ENCODE measurements around the gene RGPD8. TPM values are rescaled to one million over a fixed set of nuclear protein-coding genes. Genes with fewer than 3 reads are reported as not detected.
"Not testable (repeated sequence)": the region's sequence is repeated elsewhere in the genome, so short reads cannot be mapped to it uniquely, and the experiment has no call there.

Gene RGPD8
- polyA plus RNA-seq, 1 donor: 4.7 TPM

- DNase-seq: not testable (repeated sequence)
These were observed 2.4 kb upstream of the RGPD8 start for GRCh38 chr2:112435716-112436431.

- not testable (repeated sequence) for DNase-seq
These were observed 1.7 kb upstream of the RGPD8 start for GRCh38 chr2:112434890-112435715.

GRCh38 chr2:112433932-112434730, 686 bp upstream of the RGPD8 start:
- DNase-seq: no peak

GRCh38 chr2:112432735-112433479, 538 bp downstream of the RGPD8 start:
- DNase-seq: not testable (repeated sequence)

GRCh38 chr2:112432390-112432734, 1.1 kb downstream of the RGPD8 start:
- DNase-seq: not testable (repeated sequence)

- not testable (repeated sequence) for DNase-seq
These were observed 1.7 kb downstream of the RGPD8 start for GRCh38 chr2:112431587-112432295.

- DNase-seq: not testable (repeated sequence)
These were observed 8.9 kb downstream of the RGPD8 start for GRCh38 chr2:112424553-112424952.

- DNase-seq: not testable (repeated sequence)
These were observed 16.6 kb downstream of the RGPD8 start for GRCh38 chr2:112416860-112417259.

GRCh38 chr2:112360055-112360454, 73.4 kb downstream of the RGPD8 start:
- not testable (repeated sequence) for DNase-seq

- not testable (repeated sequence) for DNase-seq
These were observed 79.1 kb downstream of the RGPD8 start for GRCh38 chr2:112354335-112354734.

- not testable (repeated sequence) for DNase-seq
These were observed 80.4 kb downstream of the RGPD8 start for GRCh38 chr2:112352809-112353603.

GRCh38 chr2:112352292-112352691, 81.2 kb downstream of the RGPD8 start:
- not testable (repeated sequence) for DNase-seq

GRCh38 chr2:112345030-112346027, 88.1 kb downstream of the RGPD8 start:
- DNase-seq: no peak

GRCh38 chr2:112343827-112344585, 89.4 kb downstream of the RGPD8 start:
- no peak for DNase-seq

GRCh38 chr2:112342067-112342550, 91.3 kb downstream of the RGPD8 start:
- peak; percentile 36 for DNase-seq

- no peak for DNase-seq
These were observed 92.8 kb downstream of the RGPD8 start for GRCh38 chr2:112340475-112341267.

- no peak for DNase-seq
These were observed 93.5 kb downstream of the RGPD8 start for GRCh38 chr2:112339986-112340385.
